ENCODE data around the gene RAB11FIP3. TPM values are rescaled to one million over a fixed set of nuclear protein-coding genes. Genes with fewer than 3 reads are reported as not detected.
"Not testable (repeated sequence)": the region's sequence is repeated elsewhere in the genome, so short reads cannot be mapped to it uniquely, and the experiment has no call there.

RAB11FIP3 gene
- total RNA-seq, 2 donors from 2014 or later = 21.2 to 23.2 TPM

DNA sequence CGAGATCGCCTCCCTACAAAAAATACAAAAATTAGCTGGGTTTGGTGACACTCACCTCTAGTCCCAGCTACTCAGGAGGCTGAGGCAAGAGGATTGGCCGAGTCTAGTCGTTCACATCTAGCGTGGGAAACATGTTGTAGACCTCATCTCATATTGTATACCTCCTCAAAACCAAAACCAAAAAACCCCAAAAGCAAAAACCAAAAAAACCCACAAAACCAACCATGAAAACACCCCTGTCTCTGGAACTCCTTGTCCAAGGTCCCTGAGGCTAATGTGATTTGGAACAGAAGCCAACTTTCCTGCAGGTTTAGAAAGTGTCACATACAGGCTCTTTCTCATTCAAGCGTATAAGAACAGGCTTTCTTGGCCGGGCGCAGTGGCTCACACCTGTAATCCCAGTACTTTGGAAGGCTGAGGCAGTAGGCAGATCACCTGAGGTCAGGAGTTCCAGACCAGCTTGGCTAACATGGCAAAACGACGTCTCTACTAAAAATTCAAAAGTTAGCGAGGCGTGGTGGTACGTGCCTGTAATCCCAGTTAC, 29.0 kb downstream of the RAB11FIP3 start:
- DNase-seq = no peak
- ATAC-seq = no peak
- intact Hi-C loops (cut with DNase I, micrococcal nuclease) = no loop called here

DNA sequence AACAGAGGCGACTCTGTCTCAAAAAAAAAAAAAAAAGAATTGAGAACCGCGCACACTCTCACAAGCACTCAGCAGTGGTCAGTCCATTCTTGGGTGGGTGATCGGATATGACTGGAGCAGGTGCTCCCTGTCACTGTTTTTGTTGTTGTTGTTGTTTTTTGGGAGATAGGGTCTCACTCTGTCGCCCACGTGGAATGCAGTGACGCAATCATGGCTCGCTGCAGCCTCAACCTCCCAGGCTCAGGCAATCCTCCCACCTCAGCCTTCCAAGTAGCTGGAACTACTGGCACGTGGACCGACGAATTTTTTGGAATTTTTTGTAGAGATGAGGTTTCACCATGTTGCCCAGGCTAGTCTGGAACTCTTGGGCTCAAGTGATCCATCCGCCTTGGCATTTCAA, 30.0 kb downstream of the RAB11FIP3 start:
- DNase-seq (no peak), ATAC-seq (no peak)
- intact Hi-C loops (cut with DNase I, micrococcal nuclease) = no loop called here

DNA sequence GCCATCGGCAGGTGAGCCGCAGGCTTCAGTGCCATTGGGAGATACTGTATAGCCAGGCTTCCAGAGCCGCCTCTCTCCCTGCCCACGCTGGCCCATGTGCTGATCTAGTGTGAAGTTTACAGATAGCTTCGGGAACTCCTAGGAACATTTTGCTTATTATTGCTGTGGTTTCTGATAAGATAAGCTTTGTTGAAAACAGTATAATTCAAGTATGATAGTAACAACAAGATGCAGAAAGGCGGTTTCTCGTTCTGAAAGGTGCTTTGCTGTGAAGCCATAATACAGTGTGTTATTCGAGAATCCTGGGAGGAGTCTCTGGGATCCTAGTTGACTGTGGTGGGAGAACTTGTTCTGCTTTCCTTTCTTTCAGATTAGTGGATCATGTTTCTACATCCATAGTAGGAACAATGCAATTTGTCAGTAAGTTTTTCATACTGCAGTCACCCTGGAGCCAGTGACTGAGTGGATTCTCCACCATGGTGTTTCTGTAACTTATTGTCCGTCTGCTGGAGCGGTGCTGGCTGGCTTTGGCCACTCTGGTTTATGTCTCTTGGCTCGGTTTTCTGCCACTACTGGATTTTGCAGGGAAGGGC, 31.5 kb downstream of the RAB11FIP3 start:
- intact Hi-C loops (cut with DNase I, micrococcal nuclease) = no loop called here
- no peak for DNase-seq

DNA sequence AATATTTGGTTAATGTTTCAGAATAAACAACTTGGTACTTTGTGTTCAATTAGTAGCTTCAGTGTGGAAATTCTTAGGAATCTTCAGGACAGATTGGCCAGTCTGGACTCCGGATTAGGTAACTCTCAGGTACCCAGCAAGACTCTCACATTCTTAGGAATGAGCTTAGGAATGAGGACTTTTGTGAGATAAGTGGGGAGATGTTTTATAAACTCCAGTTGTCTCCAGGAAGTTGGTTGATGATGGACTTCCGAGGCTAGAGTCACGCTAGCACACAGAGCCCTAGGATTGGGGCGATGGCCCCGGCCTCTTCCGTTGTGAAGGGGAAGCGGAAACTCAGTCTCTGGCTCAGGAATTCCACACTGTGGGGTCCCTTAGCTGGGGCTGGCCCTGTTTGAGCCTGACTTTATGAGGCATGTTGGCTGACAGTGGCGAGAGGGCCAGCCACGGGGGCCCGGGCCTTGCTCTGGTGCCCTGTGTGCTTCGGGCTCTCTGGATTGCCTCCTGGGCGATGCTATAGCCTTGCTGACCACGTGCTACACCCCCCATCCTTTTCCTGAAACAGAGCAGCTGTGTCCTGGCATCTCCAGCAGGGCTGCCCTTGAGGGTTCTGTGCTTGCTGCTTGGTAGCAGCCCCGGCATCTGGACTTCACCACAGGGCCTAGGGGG, 32.4 kb downstream of the RAB11FIP3 start:
- intact Hi-C loops (cut with DNase I, micrococcal nuclease) = no loop called here
- DNase-seq (no peak), ATAC-seq (no peak)

More for the DNA sequence above, 31.5 kb downstream of the RAB11FIP3 start:
- peak; percentile 42 for ATAC-seq

DNA sequence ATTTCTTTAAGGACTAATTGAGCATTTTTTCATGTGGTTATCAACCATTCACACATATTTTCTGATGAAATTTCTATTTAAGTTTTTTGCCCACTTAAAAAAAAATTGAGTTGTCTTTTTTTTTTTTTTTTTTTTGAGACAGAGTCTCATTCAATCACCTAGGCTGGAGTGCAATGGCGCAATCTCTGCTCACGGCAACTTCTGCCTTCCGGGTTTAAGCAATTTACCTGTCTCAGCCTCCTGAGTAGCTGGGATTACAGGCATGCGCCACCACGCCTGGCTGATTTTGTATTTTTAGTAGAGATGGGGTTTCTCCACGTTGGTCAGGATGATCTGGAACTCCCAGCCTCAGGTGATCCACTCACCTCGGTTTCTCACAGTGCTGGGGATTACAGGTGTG, 34.3 kb downstream of the RAB11FIP3 start:
- ATAC-seq (no peak), DNase-seq (no peak)
- intact Hi-C loops (cut with DNase I, micrococcal nuclease) = no loop called here

DNA sequence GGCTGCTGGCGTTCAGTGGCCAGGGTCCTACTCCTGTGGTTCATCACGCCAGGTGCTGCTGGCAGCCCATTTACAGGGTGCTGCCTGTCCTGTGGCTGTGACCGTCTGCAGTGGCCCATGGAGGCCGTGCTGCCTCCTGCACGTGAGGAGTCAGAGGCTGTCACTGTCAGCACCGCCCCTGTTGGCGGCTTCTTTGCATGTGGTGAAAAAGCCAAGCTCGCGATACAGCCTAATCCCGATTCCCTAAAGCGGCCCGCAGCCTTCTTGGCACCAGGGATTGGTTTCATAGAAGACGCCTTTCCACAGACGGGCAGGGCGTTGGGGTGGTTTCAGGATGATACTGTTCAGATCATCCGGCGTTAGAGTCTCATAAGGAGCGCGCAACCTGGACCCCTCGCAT, 35.3 kb downstream of the RAB11FIP3 start:
- ATAC-seq = no peak
- intact Hi-C loops (cut with DNase I, micrococcal nuclease) = no loop called here

DNA sequence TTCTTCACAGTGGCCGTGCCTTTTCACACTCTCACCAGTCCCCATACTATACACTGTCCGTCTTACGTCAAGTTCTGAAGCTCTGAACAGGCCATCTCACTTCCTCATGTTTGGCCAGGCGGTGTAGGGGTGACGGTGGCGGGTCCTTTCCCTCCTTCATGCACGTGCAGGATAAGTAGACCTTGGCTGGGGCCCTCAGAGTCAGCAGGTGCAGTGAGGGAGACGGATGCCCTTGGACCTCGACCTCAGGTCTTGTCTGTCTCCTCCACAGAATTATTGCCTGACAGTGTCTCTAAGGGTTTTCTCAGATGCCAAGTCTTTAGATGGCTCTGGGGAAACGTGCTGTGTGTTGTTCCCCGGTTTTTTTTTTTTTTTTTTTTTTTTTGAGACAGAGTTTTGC, 37.6 kb downstream of the RAB11FIP3 start:
- no peak for DNase-seq
- intact Hi-C loops (cut with DNase I, micrococcal nuclease) = no loop called here

More for the DNA sequence above, 35.3 kb downstream of the RAB11FIP3 start:
- no peak for DNase-seq

DNA sequence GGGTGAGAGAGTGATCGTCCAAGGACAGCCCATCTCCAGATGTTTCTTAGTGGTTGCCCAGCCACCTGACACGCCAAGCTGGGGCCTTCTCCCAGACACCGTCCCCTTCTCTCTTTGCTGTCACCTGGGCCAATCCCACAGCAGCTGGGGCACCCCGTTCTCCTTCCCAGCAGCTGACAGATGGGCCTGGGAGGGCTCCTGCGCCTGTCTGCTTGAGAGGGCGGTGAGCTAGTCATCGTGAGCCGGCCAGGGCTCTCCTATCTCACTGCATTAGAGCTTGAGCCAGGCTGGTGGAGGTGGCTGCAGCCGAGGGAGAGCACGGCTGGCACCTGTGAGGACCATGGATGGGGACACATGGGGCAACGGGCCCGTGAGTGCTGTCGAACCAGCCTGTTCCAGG, 41.2 kb downstream of the RAB11FIP3 start:
- ATAC-seq = no peak
- intact Hi-C loops (cut with DNase I, micrococcal nuclease) = no loop called here

More for the DNA sequence above, 37.6 kb downstream of the RAB11FIP3 start:
- no peak for ATAC-seq

DNA sequence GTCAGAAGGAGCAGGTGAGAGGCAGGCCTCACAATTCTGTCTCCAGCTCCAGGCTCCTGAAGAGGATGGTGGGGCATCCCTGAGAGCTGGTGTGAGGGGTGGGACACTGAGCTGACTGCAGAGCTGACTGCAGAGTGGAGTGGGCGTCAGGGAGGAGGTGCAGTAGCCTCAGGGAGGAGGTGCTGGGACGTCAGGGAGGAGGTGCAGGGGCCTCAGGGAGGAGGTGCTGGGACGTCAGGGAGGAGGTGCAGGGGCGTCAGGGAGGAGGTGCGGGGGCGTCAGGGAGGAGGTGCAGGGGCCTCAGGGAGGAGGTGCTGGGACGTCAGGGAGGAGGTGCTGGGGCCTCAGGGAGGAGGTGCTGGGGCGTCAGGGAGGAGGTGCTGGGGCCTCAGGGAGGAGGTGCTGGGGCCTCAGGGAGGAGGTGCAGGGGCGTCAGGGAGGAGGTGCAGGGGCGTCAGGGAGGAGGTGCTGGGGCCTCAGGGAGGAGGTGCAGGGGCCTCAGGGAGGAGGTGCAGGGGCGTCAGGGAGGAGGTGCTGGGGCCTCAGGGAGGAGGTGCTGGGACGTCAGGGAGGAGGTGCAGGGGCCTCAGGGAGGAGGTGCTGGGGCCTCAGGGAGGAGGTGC, 41.9 kb downstream of the RAB11FIP3 start:
- DNase-seq; ATAC-seq; intact Hi-C loops (cut with DNase I, micrococcal nuclease): not testable (repeated sequence)

More for the DNA sequence above, 41.2 kb downstream of the RAB11FIP3 start:
- no peak for DNase-seq

DNA sequence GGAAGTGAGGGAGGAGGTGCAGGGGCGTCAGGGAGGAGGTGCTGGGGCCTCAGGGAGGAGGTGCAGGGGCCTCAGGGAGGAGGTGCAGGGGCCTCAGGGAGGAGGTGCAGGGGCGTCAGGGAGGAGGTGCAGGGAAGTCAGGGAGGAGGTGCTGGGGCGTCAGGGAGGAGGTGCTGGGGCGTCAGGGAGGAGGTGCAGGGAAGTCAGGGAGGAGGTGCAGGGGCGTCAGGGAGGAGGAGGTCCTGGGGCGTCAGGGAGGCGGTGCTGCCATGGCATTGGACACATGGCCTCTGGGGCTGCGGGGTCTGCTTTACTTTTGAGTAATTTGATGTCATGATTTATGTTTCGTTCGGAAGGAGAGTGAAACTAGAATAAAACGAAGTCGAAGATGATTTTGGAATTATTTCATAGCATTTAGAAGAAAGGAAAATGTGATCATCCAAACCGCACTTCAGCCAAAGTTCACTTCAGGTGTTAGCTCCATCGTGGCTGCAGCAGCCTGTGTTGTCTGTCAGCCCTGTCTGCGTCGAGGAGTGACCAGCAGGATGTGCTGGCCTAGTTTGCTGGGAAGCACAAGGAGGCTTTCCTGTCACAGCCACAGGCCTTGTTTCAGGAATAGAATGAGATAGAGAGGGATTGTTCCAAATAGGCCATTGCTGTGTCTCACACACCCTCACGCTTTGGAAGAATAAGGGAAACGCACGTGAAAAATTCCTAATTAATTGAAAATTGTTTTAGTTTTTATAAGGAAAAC, 42.8 kb downstream of the RAB11FIP3 start:
- intact Hi-C loops (cut with DNase I, micrococcal nuclease) = no loop called here
- ATAC-seq = no peak

DNA sequence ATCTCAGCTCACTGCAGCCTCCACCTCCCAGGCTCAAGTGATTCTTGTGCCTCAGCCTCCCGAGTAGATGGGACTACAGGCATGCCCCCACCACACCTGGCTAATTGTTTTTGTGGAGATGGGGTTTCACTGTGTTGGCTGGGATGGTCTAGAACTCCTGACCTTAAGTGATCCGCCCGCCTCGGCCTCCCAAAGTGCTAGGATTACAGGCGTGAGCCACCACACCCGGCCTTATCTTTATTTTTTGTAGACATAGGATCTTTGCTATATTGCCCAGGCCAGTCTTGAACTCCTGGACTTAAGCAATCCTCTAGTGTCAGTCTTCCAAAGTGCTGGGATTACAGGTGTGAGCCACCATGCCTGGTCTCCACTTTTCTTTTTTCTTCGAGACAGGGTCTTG, 44.0 kb downstream of the RAB11FIP3 start:
- ATAC-seq; intact Hi-C loops (cut with DNase I, micrococcal nuclease); DNase-seq: not testable (repeated sequence)

More for the DNA sequence above, 42.8 kb downstream of the RAB11FIP3 start:
- no peak for DNase-seq

DNA sequence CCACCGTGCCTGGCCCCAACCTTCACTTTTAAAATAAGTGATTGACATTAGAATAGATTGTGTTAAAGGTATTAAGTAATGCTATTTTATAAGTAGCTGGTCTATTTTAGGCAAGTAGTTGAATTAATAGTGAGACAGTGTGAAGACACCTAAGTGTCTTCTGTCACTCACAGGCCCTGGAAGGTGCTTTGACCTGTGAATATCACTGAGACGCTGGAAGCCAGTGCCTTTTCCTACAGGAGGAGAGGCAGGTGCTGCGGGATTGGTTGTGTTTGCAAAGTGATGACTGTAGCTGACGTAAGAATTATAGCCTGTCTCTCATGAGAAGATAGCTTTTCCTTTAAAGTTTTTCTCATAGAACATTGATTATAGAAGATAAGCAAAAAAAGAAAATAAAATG, 45.0 kb downstream of the RAB11FIP3 start:
- DNase-seq (no peak), ATAC-seq (no peak)
- intact Hi-C loops (cut with DNase I, micrococcal nuclease) = no loop called here

DNA sequence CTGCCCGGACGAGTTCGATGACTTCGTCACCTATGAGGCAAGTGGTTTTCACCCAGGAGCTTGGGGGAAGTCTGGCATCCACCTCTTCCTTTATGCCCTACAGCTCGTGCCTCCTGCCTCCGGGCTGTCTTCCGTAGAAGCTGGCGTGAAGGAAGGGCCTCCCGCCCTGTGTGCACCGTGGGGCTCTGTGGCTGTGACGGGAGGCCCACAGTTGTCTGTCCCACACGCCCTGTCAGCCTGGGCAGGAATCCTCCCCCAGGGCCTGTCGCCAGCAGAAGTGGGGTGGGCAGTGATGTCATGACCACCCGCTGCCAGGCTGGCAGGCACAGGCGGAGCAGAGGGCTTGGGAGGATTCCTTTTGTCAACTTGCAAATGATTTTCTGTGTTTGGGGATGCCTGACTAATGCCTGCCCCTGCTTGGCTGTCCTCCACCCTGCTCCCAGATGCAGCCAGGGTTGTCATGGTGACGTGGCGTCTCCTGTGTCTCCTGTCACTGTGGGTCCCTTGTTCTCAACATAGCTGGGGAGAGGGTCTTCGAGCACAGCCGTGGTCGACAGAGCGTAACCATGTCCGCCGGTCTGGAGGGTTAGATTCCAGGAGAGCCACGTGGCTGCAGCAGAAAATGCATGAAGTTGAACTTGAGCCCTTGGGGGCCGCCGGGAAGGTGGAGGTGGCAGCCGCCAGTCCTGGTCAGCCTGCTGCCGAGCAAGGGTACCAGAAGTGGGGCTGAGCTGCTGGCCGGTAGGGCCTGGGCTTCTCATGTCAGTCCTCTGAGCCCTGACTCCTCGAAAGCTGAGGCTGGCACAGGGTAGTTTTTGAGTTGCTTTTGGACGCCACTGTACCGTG, 46.1 kb downstream of the RAB11FIP3 start:
- DNase-seq = no peak
- intact Hi-C loops (cut with DNase I, micrococcal nuclease) = no loop called here
- no peak for ATAC-seq

DNA sequence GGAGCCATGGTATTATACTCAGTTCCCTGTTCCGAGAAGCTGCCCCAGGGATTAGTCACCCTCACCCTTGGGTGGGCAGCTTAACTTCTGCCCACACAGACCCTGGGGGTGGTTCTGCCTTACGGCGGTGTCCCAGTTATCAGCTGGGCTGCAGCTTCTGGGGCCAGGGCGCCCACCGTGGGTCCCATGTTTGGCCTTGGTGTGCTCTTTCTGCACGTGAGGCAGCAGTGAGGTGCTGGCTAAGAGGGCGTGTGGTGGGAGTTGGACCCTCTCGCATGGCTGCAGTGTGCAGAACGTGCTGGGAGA, 46.7 kb downstream of the RAB11FIP3 start:
- ATAC-seq (no peak), DNase-seq (no peak)
- intact Hi-C loops (cut with DNase I, micrococcal nuclease) = no loop called here

DNA sequence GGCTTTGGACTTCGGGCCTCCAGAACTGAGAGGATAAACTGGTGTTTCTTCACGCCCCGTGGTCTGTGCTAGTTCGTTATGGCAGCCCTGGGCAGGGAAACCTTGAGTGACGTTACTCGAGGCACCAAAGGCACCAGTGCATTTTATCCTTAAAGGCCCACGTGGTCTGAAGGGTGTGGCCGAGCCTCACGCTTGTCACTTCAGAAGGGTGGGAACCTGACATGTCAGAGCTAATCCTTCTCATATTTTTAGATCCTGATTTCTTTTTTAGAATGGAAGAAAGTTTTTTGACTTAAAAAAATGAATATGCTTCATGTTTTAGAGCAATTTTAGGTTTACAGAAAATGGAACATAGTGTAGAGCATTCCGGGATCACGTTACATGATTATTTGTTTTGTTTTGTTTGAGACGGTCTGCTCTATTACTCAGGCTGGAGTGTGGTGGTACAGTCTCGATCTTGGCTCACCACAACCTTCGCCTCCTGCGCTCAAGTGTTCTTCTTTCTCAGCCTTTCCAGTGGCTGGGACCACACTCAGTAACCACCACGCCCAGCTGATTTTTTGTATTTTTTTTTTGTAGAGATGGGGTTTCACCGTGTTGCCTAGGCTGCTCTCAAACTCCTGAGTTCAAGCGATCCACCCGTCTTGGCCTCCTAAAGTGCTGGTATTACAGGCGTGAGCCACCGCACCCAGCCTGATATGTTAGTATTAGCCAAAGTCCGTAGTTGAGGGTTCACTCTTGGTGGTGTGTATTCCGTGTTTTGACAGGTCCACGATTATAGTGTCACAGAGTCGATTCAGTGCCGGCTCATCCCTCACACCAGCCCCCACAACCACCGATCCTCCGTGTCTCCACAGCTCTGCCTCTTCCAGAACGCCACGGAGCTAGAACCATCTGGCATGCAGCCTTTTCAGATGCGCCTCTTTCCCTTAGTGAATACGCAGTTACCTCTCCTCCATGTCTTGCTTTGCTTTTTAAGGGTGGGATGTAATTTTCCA, 47.9 kb downstream of the RAB11FIP3 start:
- intact Hi-C loops (cut with DNase I, micrococcal nuclease) = no loop called here
- DNase-seq (no peak), ATAC-seq (no peak)

DNA sequence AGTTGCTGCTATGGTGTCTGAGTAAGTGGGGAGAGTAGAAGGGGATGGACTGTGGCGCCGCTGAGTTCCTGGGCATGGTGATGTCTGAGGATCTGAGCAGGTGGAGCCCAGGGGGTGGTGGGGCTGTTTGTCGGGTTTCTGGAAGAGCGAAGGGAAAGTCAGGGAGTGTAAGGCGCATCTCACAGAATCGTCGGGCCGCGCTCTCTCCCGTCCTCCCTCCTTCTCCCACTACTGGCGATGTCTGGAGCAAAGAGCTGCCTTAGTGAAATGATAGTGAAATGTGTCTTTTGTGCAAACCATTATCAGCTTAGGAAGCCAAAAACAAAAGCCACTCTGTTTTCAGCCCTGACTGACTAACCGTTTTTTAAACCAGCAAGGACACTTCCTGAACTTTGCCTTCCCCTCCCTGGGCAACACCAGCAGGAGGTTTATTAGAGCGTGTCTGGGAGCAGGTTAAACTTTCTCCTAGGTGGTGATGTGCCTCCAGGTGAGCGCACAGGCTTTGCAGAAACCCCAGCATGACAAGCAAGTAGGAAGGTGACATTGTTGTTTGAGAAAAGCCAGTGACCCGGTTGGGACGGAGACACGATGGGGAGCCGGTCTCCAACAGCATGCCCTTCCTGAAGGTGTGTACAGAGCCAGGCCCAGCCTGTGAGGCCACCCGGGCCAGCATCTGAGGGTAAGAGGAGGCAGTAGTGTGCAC, 49.1 kb downstream of the RAB11FIP3 start:
- DNase-seq (peak; percentile 16 to 44), ATAC-seq (peak; percentile 90)
- intact Hi-C loops (cut with DNase I, micrococcal nuclease) = no loop called here

DNA sequence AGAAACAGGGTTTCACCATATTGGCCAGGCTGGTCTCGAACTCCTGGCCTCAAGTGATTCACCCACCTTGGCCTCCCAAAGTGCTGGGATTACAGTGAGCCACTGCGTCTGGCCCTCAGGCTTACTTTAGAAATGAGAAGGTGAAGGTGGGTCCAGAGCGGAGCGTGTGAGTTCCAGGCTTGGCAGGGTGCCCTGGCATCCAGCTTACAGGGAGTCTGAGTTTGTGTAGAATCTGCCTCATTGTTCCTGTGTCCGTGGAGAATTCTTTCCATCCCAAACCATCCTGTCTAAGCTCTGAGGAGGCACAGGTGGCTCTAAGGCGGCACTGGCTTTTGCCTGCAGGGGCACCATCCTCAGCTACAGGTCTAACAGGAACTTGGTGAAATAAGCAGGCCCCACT, 50.6 kb downstream of the RAB11FIP3 start:
- intact Hi-C loops (cut with DNase I, micrococcal nuclease) = no loop called here
- DNase-seq = peak in 1 of 2 donors; percentile 36
- ATAC-seq = peak; percentile 25

Data from left colon (tissue), 2 donors.